ENCODE data around the gene PSMB7.

GRCh38 chr9:124323904-124324303 lies 91.3 kb downstream of the PSMB7 start:
- TF ChIP-seq, protein P1, sequence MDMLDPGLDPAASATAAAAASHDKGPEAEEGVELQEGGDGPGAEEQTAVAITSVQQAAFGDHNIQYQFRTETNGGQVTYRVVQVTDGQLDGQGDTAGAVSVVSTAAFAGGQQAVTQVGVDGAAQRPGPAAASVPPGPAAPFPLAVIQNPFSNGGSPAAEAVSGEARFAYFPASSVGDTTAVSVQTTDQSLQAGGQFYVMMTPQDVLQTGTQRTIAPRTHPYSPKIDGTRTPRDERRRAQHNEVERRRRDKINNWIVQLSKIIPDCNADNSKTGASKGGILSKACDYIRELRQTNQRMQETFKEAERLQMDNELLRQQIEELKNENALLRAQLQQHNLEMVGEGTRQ (IDR thresholded peaks at IDR 0.05; ENCODE audit: borderline replicate concordance, low read depth, low read length), result no peak
- TF ChIP-seq EP300 (IDR thresholded peaks at IDR 0.05; ENCODE audit: borderline replicate concordance in 1 of 2, low read depth in 1 of 2, low read length in 1 of 2) (no peak), POLR2AphosphoS5 (IDR thresholded peaks at IDR 0.05; ENCODE audit: low read depth, low read length) (no peak), CHD2 (IDR thresholded peaks at IDR 0.05; ENCODE audit: low read length, partially characterized antibody) (no peak), FOXM1 (IDR thresholded peaks at IDR 0.05; ENCODE audit: low read depth) (no peak)
- TF ChIP-seq, protein P2, sequence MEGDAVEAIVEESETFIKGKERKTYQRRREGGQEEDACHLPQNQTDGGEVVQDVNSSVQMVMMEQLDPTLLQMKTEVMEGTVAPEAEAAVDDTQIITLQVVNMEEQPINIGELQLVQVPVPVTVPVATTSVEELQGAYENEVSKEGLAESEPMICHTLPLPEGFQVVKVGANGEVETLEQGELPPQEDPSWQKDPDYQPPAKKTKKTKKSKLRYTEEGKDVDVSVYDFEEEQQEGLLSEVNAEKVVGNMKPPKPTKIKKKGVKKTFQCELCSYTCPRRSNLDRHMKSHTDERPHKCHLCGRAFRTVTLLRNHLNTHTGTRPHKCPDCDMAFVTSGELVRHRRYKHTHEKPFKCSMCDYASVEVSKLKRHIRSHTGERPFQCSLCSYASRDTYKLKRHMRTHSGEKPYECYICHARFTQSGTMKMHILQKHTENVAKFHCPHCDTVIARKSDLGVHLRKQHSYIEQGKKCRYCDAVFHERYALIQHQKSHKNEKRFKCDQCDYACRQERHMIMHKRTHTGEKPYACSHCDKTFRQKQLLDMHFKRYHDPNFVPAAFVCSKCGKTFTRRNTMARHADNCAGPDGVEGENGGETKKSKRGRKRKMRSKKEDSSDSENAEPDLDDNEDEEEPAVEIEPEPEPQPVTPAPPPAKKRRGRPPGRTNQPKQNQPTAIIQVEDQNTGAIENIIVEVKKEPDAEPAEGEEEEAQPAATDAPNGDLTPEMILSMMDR (IDR thresholded peaks at IDR 0.05), result no peak
- TF ChIP-seq, protein P3, sequence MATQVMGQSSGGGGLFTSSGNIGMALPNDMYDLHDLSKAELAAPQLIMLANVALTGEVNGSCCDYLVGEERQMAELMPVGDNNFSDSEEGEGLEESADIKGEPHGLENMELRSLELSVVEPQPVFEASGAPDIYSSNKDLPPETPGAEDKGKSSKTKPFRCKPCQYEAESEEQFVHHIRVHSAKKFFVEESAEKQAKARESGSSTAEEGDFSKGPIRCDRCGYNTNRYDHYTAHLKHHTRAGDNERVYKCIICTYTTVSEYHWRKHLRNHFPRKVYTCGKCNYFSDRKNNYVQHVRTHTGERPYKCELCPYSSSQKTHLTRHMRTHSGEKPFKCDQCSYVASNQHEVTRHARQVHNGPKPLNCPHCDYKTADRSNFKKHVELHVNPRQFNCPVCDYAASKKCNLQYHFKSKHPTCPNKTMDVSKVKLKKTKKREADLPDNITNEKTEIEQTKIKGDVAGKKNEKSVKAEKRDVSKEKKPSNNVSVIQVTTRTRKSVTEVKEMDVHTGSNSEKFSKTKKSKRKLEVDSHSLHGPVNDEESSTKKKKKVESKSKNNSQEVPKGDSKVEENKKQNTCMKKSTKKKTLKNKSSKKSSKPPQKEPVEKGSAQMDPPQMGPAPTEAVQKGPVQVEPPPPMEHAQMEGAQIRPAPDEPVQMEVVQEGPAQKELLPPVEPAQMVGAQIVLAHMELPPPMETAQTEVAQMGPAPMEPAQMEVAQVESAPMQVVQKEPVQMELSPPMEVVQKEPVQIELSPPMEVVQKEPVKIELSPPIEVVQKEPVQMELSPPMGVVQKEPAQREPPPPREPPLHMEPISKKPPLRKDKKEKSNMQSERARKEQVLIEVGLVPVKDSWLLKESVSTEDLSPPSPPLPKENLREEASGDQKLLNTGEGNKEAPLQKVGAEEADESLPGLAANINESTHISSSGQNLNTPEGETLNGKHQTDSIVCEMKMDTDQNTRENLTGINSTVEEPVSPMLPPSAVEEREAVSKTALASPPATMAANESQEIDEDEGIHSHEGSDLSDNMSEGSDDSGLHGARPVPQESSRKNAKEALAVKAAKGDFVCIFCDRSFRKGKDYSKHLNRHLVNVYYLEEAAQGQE (IDR thresholded peaks at IDR 0.05; ENCODE audit: low read depth, low read length), result no peak
